Brain microvascular endothelial cell (primary cell): ENCODE results near the gene SLC13A1.

Experiments used
- DNase-seq: peaks from one replicate; pipeline ENCODE4 v3.0.0-alpha.2; 2020
- H3K27ac ChIP-seq: fragments of 250-450 bp; sonication (Bioruptor Pico); 2 replicates; pipeline ENCODE4 v1.5.1; 2020; ENCODE audit warnings: mild to moderate bottlenecking, moderate library complexity
- H3K27me3 ChIP-seq: fragments of 250-450 bp; sonication (Bioruptor Pico); replicated peaks from 2 replicates; pipeline ENCODE4 v1.5.1; 2020; ENCODE audit warnings: mild to moderate bottlenecking
- H3K36me3 ChIP-seq: fragments of 250-450 bp; sonication (Bioruptor Pico); replicated peaks from 2 replicates; pipeline ENCODE4 v1.5.1; 2020; ENCODE audit warnings: mild to moderate bottlenecking
- H3K4me3 ChIP-seq: 2 replicates; pipeline ENCODE4 v1.5.1; 2011; ENCODE audit warnings: low read depth, mild to moderate bottlenecking, control low read depth, low read length, moderate library complexity
- CTCF ChIP-seq: IDR thresholded peaks from 2 replicates; pipeline ENCODE4 v1.5.1; 2011; ENCODE audit warnings: low read depth, mild to moderate bottlenecking, moderate library complexity, low read length, control low read depth, inconsistent platforms; ENCODE audit errors: missing control alignments
- in situ Hi-C: cut with HindIII; loops from 2 replicates; pipeline ENCODE4 v1.10.0; 2017; ENCODE audit warnings: low sequenced_read_pairs, low pct_ligation_motif_present

Gene SLC13A1, protein sequence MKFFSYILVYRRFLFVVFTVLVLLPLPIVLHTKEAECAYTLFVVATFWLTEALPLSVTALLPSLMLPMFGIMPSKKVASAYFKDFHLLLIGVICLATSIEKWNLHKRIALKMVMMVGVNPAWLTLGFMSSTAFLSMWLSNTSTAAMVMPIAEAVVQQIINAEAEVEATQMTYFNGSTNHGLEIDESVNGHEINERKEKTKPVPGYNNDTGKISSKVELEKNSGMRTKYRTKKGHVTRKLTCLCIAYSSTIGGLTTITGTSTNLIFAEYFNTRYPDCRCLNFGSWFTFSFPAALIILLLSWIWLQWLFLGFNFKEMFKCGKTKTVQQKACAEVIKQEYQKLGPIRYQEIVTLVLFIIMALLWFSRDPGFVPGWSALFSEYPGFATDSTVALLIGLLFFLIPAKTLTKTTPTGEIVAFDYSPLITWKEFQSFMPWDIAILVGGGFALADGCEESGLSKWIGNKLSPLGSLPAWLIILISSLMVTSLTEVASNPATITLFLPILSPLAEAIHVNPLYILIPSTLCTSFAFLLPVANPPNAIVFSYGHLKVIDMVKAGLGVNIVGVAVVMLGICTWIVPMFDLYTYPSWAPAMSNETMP

GRCh38 chr7:123199883-123200282, at the start of gene SLC13A1:
Gene SLC13A1, minus strand, starts transcription at chr7:123199969. Its CDS starts 23 bp downstream, at chr7:123199946.
- Histone ChIP-seq H3K36me3 (no peaks in the 10 kb centered on the region), H3K27me3 (no peaks in the 10 kb centered on the region), H3K4me3 (no peak within 1 kb of the TSS), H3K27ac (no peak within 1 kb of the TSS)
- no peak for DNase-seq
- no peak for TF ChIP-seq CTCF
- in situ Hi-C loops = no loop called here

- no peaks in the 10 kb centered on the region for H3K36me3 ChIP-seq
- no peak for DNase-seq
- no peak for TF ChIP-seq CTCF
These were observed 45.0 kb upstream of the SLC13A1 start for GRCh38 chr7:123244768-123245167.

DNA sequence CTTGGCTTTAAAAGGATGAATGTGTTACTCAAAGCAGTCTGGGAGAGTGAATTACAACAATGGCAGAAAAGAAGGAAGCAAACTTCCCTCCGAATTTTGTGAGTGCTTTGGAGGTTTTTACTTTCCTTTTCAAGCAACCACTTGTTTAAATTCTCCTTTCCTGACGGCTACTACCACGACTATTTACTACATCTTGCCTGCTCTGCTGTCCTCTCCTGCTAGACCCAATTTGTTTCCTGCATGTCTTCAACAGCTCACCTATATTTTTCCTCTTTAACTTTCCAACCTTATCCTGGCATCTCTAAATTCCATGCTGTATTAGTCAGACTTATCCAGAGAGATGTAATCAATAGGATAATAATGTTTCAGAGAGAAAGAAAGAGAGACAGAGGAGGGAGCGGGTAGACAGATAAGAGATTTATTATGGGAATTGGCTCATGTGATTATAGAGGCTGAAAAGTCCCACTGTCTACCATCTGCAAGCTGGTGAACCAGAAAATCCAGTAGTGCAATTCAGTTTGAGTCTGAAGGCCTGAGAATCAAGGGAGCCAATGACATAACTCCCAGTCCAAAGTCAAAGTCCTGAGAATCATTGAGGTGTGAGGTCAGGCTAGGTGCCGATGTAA, 42.8 kb upstream of the SLC13A1 start:
- Histone ChIP-seq H3K27ac (no peak overlapping the region), H3K36me3 (no peaks in the 10 kb centered on the region), H3K4me3 (no peak overlapping the region), H3K27me3 (no peaks in the 10 kb centered on the region)
- in situ Hi-C loops = no loop called here
- no peak for DNase-seq
- no peak for TF ChIP-seq CTCF

More at GRCh38 chr7:123244768-123245167, 45.0 kb upstream of the SLC13A1 start:
- Histone ChIP-seq H3K27ac (no peak overlapping the region), H3K4me3 (no peak overlapping the region), H3K27me3 (no peaks in the 10 kb centered on the region)
- in situ Hi-C loops = no loop called here

GRCh38 chr7:123241809-123242208, 42.0 kb upstream of the SLC13A1 start:
- no peak for DNase-seq
- Histone ChIP-seq H3K4me3 (no peak overlapping the region), H3K27me3 (no peaks in the 10 kb centered on the region), H3K36me3 (no peaks in the 10 kb centered on the region), H3K27ac (no peak overlapping the region)
- no peak for TF ChIP-seq CTCF
- in situ Hi-C loops = no loop called here

DNA sequence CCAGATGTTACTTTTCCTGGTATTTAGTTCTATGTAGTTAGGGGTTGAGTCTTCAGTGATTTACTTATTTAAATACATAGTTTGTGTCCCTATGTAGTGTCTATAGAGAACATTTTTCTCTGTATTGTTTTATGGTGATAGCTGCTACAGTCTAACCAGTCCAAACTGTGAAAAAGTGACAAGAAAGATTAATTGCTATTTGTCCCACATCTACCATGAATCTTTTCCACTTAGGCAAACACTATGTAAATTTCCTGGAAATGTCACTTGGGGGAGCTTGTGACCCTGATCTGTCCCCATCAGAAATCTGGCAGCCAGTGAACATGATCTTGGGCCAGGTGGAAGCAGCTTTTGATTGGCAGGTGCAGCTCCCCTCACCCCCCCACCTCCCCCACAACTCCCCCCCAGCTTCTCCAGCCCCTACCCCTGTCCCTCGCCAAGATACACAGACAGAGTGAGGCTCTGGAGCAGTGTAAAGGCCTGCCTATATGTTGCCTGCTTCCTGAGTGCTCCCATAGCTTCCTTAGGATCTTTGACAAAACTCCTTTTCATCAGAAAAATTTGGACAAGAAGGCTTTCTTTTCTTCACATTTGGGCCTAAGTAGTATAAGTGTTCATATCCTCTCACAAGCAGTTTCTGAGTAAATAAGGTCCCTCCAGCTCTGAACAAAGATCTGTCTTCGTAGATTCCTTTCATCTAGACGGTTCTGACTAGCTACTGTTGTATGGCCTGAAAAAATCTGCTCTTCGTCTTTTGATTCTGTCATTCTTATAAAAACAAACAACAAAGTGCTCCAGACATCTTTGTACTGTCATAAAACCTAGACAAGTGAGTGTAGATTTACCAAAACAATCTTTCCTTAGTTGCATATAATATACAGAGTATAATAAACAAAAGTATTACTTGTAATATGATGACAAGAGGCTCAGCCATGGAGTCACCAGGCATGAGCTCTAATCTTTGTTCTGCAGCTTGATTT, 31.5 kb upstream of the SLC13A1 start:
- no peak for DNase-seq
- Histone ChIP-seq H3K36me3 (no peaks in the 10 kb centered on the region), H3K27ac (no peak overlapping the region), H3K27me3 (no peaks in the 10 kb centered on the region), H3K4me3 (no peak overlapping the region)
- no peak for TF ChIP-seq CTCF
- in situ Hi-C loops = no loop called here
